ENCODE measurements around the gene CSTB. TPM values are rescaled to one million over a fixed set of nuclear protein-coding genes. Genes with fewer than 3 reads are reported as not detected.

Gene CSTB
- total RNA-seq, 1 experiment from 2014 or later = 40.7 TPM

GRCh38 chr21:43727519-43728153 lies 48.5 kb downstream of the CSTB start:
- H3K23me2 ChIP-seq (ENCODE audit: insufficient read length, low read depth, low read length, poor library complexity, severe bottlenecking) = peaks cover 9% of the 10 kb centered on the region

More at GRCh38 chr21:43727519-43728153, 48.5 kb downstream of the CSTB start:
- no peak overlapping the region for H4K8ac ChIP-seq (replicated peaks; ENCODE audit: insufficient read length, low read depth, low read length)
- no peak overlapping the region for H4K5ac ChIP-seq (ENCODE audit: insufficient read length, low read depth, low read length)
- H3K18ac ChIP-seq (ENCODE audit: insufficient read length, low read depth, low read length) = no peak overlapping the region
- peak; percentile 50 for DNase-seq
- Mint-ChIP-seq H3K4me3 (peak overlapping the region; percentile 80 to 83), H3K36me3 (ENCODE audit: insufficient read depth in 1 of 3, low read depth in 3 of 3) (peaks cover 0 to 17% (median 3%) of the 10 kb centered on the region in 3 experiments; a peak in 5 of 7 replicates), H3K27ac (peak overlapping the region; percentile 65 to 96 (median 87); a peak in 6 of 7 replicates), H3K4me1 (peaks cover 18 to 22% of the 10 kb centered on the region in 2 experiments), H3K27me3 (ENCODE audit: low read depth) (no peaks in the 10 kb centered on the region), H3K9me3 (no peaks in the 10 kb centered on the region)
- peaks cover 5% of the 10 kb centered on the region; the same call in 1 of the 2 replicates for H3K79me2 ChIP-seq (ENCODE audit: insufficient read depth, low read length)
- H2AFZ ChIP-seq (ENCODE audit: low read length) = no peak overlapping the region
- no peak overlapping the region for H2BK20ac ChIP-seq (ENCODE audit: low read depth, low read length, poor library complexity, severe bottlenecking)
- H2BK120ac ChIP-seq (ENCODE audit: low read depth, low read length, poor library complexity, severe bottlenecking) = no peak overlapping the region
- H2AK5ac ChIP-seq (ENCODE audit: insufficient read length, low read length) = no peak overlapping the region
- no peak overlapping the region for H2BK15ac ChIP-seq (ENCODE audit: low read depth, low read length)
- no peaks in the 10 kb centered on the region for H3K27me3 ChIP-seq (ENCODE audit: insufficient read depth, low read length)
- no peaks in the 10 kb centered on the region for H4K20me1 ChIP-seq (ENCODE audit: control insufficient read depth, insufficient read depth, insufficient read length)
- H3T11ph ChIP-seq (ENCODE audit: low read length) = no peak overlapping the region
- H3K4ac ChIP-seq (ENCODE audit: low read depth, low read length) = no peak overlapping the region
- H3K79me1 ChIP-seq (ENCODE audit: insufficient read depth, low read depth, low read length, poor library complexity, severe bottlenecking) = peaks cover 5% of the 10 kb centered on the region
- no peak overlapping the region for H3K56ac ChIP-seq (ENCODE audit: insufficient read length, low read depth, low read length)
- no peak overlapping the region for H3K4me2 ChIP-seq (ENCODE audit: insufficient read depth, insufficient read length, low read length)
- no peaks in the 10 kb centered on the region for H3K4me1 ChIP-seq (ENCODE audit: insufficient read depth, low read length)
- WGBS (ENCODE audit: extremely low coverage, insufficient read length, low lambda C conversion rate) = no CpG with 5 or more reads among the region's 10 CpGs
- no peak overlapping the region for H2BK12ac ChIP-seq (ENCODE audit: insufficient read length, low read depth, low read length)
- TF ChIP-seq, protein P1, sequence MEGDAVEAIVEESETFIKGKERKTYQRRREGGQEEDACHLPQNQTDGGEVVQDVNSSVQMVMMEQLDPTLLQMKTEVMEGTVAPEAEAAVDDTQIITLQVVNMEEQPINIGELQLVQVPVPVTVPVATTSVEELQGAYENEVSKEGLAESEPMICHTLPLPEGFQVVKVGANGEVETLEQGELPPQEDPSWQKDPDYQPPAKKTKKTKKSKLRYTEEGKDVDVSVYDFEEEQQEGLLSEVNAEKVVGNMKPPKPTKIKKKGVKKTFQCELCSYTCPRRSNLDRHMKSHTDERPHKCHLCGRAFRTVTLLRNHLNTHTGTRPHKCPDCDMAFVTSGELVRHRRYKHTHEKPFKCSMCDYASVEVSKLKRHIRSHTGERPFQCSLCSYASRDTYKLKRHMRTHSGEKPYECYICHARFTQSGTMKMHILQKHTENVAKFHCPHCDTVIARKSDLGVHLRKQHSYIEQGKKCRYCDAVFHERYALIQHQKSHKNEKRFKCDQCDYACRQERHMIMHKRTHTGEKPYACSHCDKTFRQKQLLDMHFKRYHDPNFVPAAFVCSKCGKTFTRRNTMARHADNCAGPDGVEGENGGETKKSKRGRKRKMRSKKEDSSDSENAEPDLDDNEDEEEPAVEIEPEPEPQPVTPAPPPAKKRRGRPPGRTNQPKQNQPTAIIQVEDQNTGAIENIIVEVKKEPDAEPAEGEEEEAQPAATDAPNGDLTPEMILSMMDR (conservative IDR thresholded peaks at IDR 0.05) = peak; percentile 47
- H4K91ac ChIP-seq (ENCODE audit: insufficient read length, low read depth, low read length) = no peak overlapping the region
- no peaks in the 10 kb centered on the region for H3K9me3 ChIP-seq (ENCODE audit: control insufficient read depth, low read depth, low read length)
- H3K9ac ChIP-seq (ENCODE audit: extremely low read depth, insufficient read length, low read length) = no peak overlapping the region
- no peak overlapping the region for H3K14ac ChIP-seq (ENCODE audit: insufficient read depth, low read length)
- no peak overlapping the region for H2BK5ac ChIP-seq (ENCODE audit: insufficient read length, low read length)
- H3K27ac ChIP-seq (ENCODE audit: insufficient read length, low read depth, low read length) = no peak overlapping the region
- H3K23ac ChIP-seq (ENCODE audit: insufficient read length, low read depth, low read length) = no peak overlapping the region
